ENCODE measurements around the gene NGFR.
A peak's percentile ranks its signal among the peaks of the same experiment; 100 is the strongest.

NGFR gene

GRCh38 chr17:49516180-49516579, 21.1 kb downstream of the NGFR start:
- no peak for DNase-seq (ENCODE audit: low spot score)

- DNase-seq (ENCODE audit: low spot score), result no peak
These were observed 23.4 kb downstream of the NGFR start for GRCh38 chr17:49518346-49519078.

GRCh38 chr17:49519781-49520180, 24.7 kb downstream of the NGFR start:
- DNase-seq (ENCODE audit: low spot score), result no peak

- peak; percentile 2 for DNase-seq (ENCODE audit: low spot score)
These were observed 25.4 kb downstream of the NGFR start for GRCh38 chr17:49520386-49521087.

GRCh38 chr17:49521088-49521450, 26.0 kb downstream of the NGFR start:
- DNase-seq (ENCODE audit: low spot score), result peak; percentile 3

GRCh38 chr17:49521471-49522356, 26.6 kb downstream of the NGFR start:
- peak; percentile 2 for DNase-seq (ENCODE audit: low spot score)

GRCh38 chr17:49522357-49522890, 27.3 kb downstream of the NGFR start:
- peak; percentile 2 for DNase-seq (ENCODE audit: low spot score)

GRCh38 chr17:49523196-49523595, 28.1 kb downstream of the NGFR start:
- no peak for DNase-seq (ENCODE audit: low spot score)

GRCh38 chr17:49523706-49524472, 28.8 kb downstream of the NGFR start:
- peak; percentile 6 for DNase-seq (ENCODE audit: low spot score)

- peak; percentile 6 for DNase-seq (ENCODE audit: low spot score)
These were observed 29.6 kb downstream of the NGFR start for GRCh38 chr17:49524473-49525359.

GRCh38 chr17:49525831-49526741, 31.0 kb downstream of the NGFR start:
- peak; percentile 4 for DNase-seq (ENCODE audit: low spot score)

- DNase-seq (ENCODE audit: low spot score), result peak; percentile 5
These were observed 33.0 kb downstream of the NGFR start for GRCh38 chr17:49527927-49528651.

GRCh38 chr17:49528966-49529365, 33.9 kb downstream of the NGFR start:
- peak; percentile 2 for DNase-seq (ENCODE audit: low spot score)

GRCh38 chr17:49530118-49530517, 35.0 kb downstream of the NGFR start:
- DNase-seq (ENCODE audit: low spot score), result no peak

GRCh38 chr17:49543860-49544259, 48.8 kb downstream of the NGFR start:
- no peak for DNase-seq (ENCODE audit: low spot score)

GRCh38 chr17:49545007-49545660, 50.0 kb downstream of the NGFR start:
- no peak for DNase-seq (ENCODE audit: low spot score)

- no peak for DNase-seq (ENCODE audit: low spot score)
These were observed 50.9 kb downstream of the NGFR start for GRCh38 chr17:49545806-49546545.
